Liver (tissue), 9 donors: ENCODE measurements around the gene IKZF1. TPM values are rescaled to one million over a fixed set of nuclear protein-coding genes. Genes with fewer than 3 reads are reported as not detected.

Experiments used
- DNase-seq: peaks from one replicate; pipeline ENCODE4 v3.0.0-alpha.2; 2017; ENCODE audit warnings: low spot score
- H3K27ac ChIP-seq, 2 donors: one replicate each; pipeline ENCODE4 v1.7.0; 2013; ENCODE audit warnings: inconsistent platforms in 2 of 2, low read length in 2 of 2, control low read depth in 1 of 2, low read depth in 1 of 2, mild to moderate bottlenecking in 1 of 2
- H3K27me3 ChIP-seq, 4 donors: one replicate each; pipeline versions ENCODE4 v1.6.1 to v1.7.0; 2013; ENCODE audit warnings: low read length in 3 of 4, inconsistent platforms in 1 of 4, mild to moderate bottlenecking in 1 of 4, moderate library complexity in 1 of 4; ENCODE audit not compliant: control insufficient read depth in 4 of 4, insufficient read depth in 4 of 4
- H3K36me3 ChIP-seq, 4 donors: one replicate each; pipeline versions ENCODE4 v1.6.1 to v1.7.0; 2013; ENCODE audit warnings: low read length in 3 of 4, mild to moderate bottlenecking in 3 of 4, low read depth in 1 of 4, moderate library complexity in 1 of 4; ENCODE audit not compliant: control insufficient read depth in 4 of 4, insufficient read depth in 3 of 4
- H3K4me1 ChIP-seq, 4 donors: one replicate each; pipeline versions ENCODE4 v1.6.1 to v1.7.0; 2013; ENCODE audit warnings: low read length in 3 of 4, mild to moderate bottlenecking in 3 of 4, moderate library complexity in 1 of 4; ENCODE audit not compliant: control insufficient read depth in 4 of 4, insufficient read depth in 4 of 4
- H3K4me3 ChIP-seq, 3 donors: one replicate each; pipeline versions ENCODE4 v1.6.1 to v1.7.0; 2013; ENCODE audit warnings: low read length in 3 of 3, control low read depth in 1 of 3, low read depth in 1 of 3, mild to moderate bottlenecking in 1 of 3
- H3K9ac ChIP-seq, 2 donors: one replicate each; pipeline ENCODE4 v1.7.0; 2013; ENCODE audit warnings: low read length in 2 of 2, mild to moderate bottlenecking in 2 of 2, moderate library complexity in 2 of 2, control low read depth in 1 of 2, low read depth in 1 of 2
- H3K9me3 ChIP-seq, 4 donors: one replicate each; pipeline versions ENCODE4 v1.6.1 to v1.7.0; 2013; ENCODE audit warnings: low read length in 3 of 4; ENCODE audit not compliant: control insufficient read depth in 4 of 4
- ATF3 ChIP-seq: IDR thresholded peaks from 2 replicates; pipeline ENCODE4 v1.6.1; 2016; ENCODE audit warnings: antibody characterized with exemption
- CTCF ChIP-seq: fragments of 150-350 bp; IDR thresholded peaks from 2 replicates; pipeline ENCODE4 v1.5.1; 2017; ENCODE audit warnings: improper control_type of control experiment, low read depth, low read length; ENCODE audit not compliant: missing input control
- EGR1 ChIP-seq, 2 donors: IDR thresholded peaks; 2 replicates each; pipeline ENCODE4 v1.6.1; 2016 to 2018; ENCODE audit warnings: antibody characterized with exemption in 2 of 2, low read depth in 2 of 2
- FOXA1 ChIP-seq: IDR thresholded peaks from 2 replicates; pipeline ENCODE4 v1.6.1; 2016; ENCODE audit warnings: antibody characterized with exemption
- FOXA2 ChIP-seq: IDR thresholded peaks from 2 replicates; pipeline ENCODE4 v1.6.1; 2016; ENCODE audit warnings: antibody characterized with exemption
- HNF4A ChIP-seq, 2 donors: conservative IDR thresholded peaks; 2 replicates each; pipeline ENCODE4 v1.6.1; 2016; ENCODE audit warnings: antibody characterized with exemption in 2 of 2, mild to moderate bottlenecking in 2 of 2
- HNF4G ChIP-seq: IDR thresholded peaks from 2 replicates; pipeline ENCODE4 v1.6.1; 2016; ENCODE audit warnings: antibody characterized with exemption
- JUND ChIP-seq, 2 donors: IDR thresholded peaks; 2 replicates each; pipeline ENCODE4 v1.6.1; 2016; ENCODE audit warnings: antibody characterized with exemption in 2 of 2
- MAX ChIP-seq: IDR thresholded peaks from 2 replicates; pipeline ENCODE4 v1.6.1; 2016; ENCODE audit warnings: antibody characterized with exemption
- NR2F2 ChIP-seq: IDR thresholded peaks from 2 replicates; pipeline ENCODE4 v1.6.1; 2016; ENCODE audit warnings: antibody characterized with exemption
- RAD21 ChIP-seq, 2 donors: IDR thresholded peaks; 2 replicates each; pipeline ENCODE4 v1.6.1; 2016; ENCODE audit warnings: antibody characterized with exemption in 2 of 2, mild to moderate bottlenecking in 2 of 2
- RXRA ChIP-seq, 2 donors: IDR thresholded peaks; 2 replicates each; pipeline ENCODE4 v1.6.1; 2017 to 2018; ENCODE audit warnings: antibody characterized with exemption in 2 of 2, mild to moderate bottlenecking in 1 of 2
- SP1 ChIP-seq: IDR thresholded peaks from 2 replicates; pipeline ENCODE4 v1.6.1; 2018; ENCODE audit warnings: antibody characterized with exemption, mild to moderate bottlenecking
- TAF1 ChIP-seq: conservative IDR thresholded peaks from 2 replicates; pipeline ENCODE4 v1.6.1; 2016; ENCODE audit warnings: antibody characterized with exemption, mild to moderate bottlenecking
- YY1 ChIP-seq: IDR thresholded peaks from 2 replicates; pipeline ENCODE4 v1.6.1; 2016; ENCODE audit warnings: antibody characterized with exemption, mild to moderate bottlenecking
- ZBTB33 ChIP-seq: IDR thresholded peaks from 2 replicates; pipeline ENCODE4 v1.6.1; 2016; ENCODE audit warnings: antibody characterized with exemption
- WGBS: extraction: QIAGEN DNeasy Blood & Tissue Kit; methylation state at CpG from one replicate; pipeline ENCODE4 v1.1.7; 2013; 5-methylcytosine and 5-hydroxymethylcytosine counted together
- polyA plus RNA-seq, 2 donors: library from polyadenylated mRNA; stranded (reverse) in 1 of 2; unstranded in 1 of 2; fragments of 200-250 nt in 1 of 2; fragments of >200 nt in 1 of 2; fragmentation: Nextera tagmentation in 1 of 2; extraction: Ambion mirVana in 1 of 2; gene quantifications; one replicate each; pipeline versions ENCODE4 v1.2.1 to v1.2.3, GENCODE V29; 2013 to 2015
- total RNA-seq, 2 donors: library from RNA; depleted of rRNA; stranded (reverse); fragments of >200 nt; gene quantifications; one replicate each; pipeline ENCODE4 v1.2.3, GENCODE V29; 2014
- donor health status: healthy.
- donor health status: healthy.
- donor health status: healthy.
- donor health status: healthy.
- donor health status: healthy.

Gene IKZF1
- total and polyA plus RNA-seq, 4 donors = 1.6 to 43.5 (median 6.2) TPM

- no peak for DNase-seq
- 54% methylated on average over 4 of the region's 4 CpGs for WGBS
- Histone ChIP-seq H3K36me3 (no peaks in the 10 kb centered on the region), H3K9me3 (no peaks in the 10 kb centered on the region), H3K27me3 (peaks cover 0 to 2% (median 0%) of the 10 kb centered on the region in 4 donors), H3K27ac (no peak overlapping the region), H3K9ac (no peak overlapping the region), H3K4me1 (no peaks in the 10 kb centered on the region), H3K4me3 (no peak overlapping the region)
- TF ChIP-seq FOXA2 = no peak
- TF ChIP-seq JUND (IDR thresholded peaks at IDR 0.05) = no peak
- no peak for TF ChIP-seq ZBTB33
- no peak for TF ChIP-seq RXRA (IDR thresholded peaks at IDR 0.05)
- no peak for TF ChIP-seq CTCF
- TF ChIP-seq ATF3 = no peak
- no peak for TF ChIP-seq HNF4G
- no peak for TF ChIP-seq HNF4A (conservative IDR thresholded peaks at IDR 0.05)
- TF ChIP-seq NR2F2 = no peak
- no peak for TF ChIP-seq RAD21 (IDR thresholded peaks at IDR 0.05)
- TF ChIP-seq TAF1 = no peak
- no peak for TF ChIP-seq MAX
- no peak for TF ChIP-seq FOXA1
- TF ChIP-seq SP1 = no peak
These were observed 7.7 kb upstream of the IKZF1 start for GRCh38 chr7:50296799-50297198.

- TF ChIP-seq FOXA2 (no peak), SP1 (no peak), HNF4A (conservative IDR thresholded peaks at IDR 0.05) (no peak), YY1 (no peak), HNF4G (no peak), RAD21 (IDR thresholded peaks at IDR 0.05) (no peak), FOXA1 (no peak), EGR1 (IDR thresholded peaks at IDR 0.05; ENCODE audit: low read depth in 2 of 2) (no peak), ATF3 (no peak), RXRA (IDR thresholded peaks at IDR 0.05) (no peak), NR2F2 (no peak), TAF1 (no peak), MAX (no peak)
- Histone ChIP-seq H3K27ac (no peak overlapping the region), H3K4me1 (peaks cover 0 to 2% (median under 1%) of the 10 kb centered on the region in 4 donors), H3K4me3 (no peak overlapping the region), H3K36me3 (no peaks in the 10 kb centered on the region), H3K27me3 (peaks cover 0 to 6% (median 1%) of the 10 kb centered on the region in 4 donors), H3K9me3 (no peaks in the 10 kb centered on the region), H3K9ac (no peak overlapping the region)
- 71% methylated on average over 8 of the region's 8 CpGs for WGBS
- no peak for DNase-seq
These were observed 5.5 kb upstream of the IKZF1 start for GRCh38 chr7:50298811-50299562.
